Renal cortex interstitium (tissue), 11 donors: ENCODE results near the gene ERG28. TPM values are rescaled to one million over a fixed set of nuclear protein-coding genes. Genes with fewer than 3 reads are reported as not detected.
A peak's percentile ranks its signal among the peaks of the same experiment; 100 is the strongest.
"Not testable (repeated sequence)": the region's sequence is repeated elsewhere in the genome, so short reads cannot be mapped to it uniquely, and the experiment has no call there.

ENCODE experiments used
- DNase-seq, 11 donors: peaks; one replicate each; pipeline ENCODE4 v3.0.0-alpha.2; 2013; ENCODE audit warnings: low read depth in 9 of 11, low spot score in 4 of 11; ENCODE audit errors: extremely low read depth in 1 of 11
- polyA plus RNA-seq, 3 donors: library from polyadenylated mRNA; unstranded; fragments of 120-200 nt; gene quantifications; one replicate each; pipeline ENCODE4 v1.2.1, GENCODE V29; 2013; ENCODE audit not compliant: insufficient read length in 3 of 3

The ERG28 gene
- polyA plus RNA-seq, 3 donors, result 33.0 to 36.8 (median 35.3) TPM

GRCh38 chr14:75605916-75606315 lies 54.8 kb downstream of the ERG28 start:
- no peak for DNase-seq

- peak in 3 of 11 donors; percentile 21 to 32 (median 26) for DNase-seq
These were observed 55.5 kb downstream of the ERG28 start for GRCh38 chr14:75604979-75605851.

DNA sequence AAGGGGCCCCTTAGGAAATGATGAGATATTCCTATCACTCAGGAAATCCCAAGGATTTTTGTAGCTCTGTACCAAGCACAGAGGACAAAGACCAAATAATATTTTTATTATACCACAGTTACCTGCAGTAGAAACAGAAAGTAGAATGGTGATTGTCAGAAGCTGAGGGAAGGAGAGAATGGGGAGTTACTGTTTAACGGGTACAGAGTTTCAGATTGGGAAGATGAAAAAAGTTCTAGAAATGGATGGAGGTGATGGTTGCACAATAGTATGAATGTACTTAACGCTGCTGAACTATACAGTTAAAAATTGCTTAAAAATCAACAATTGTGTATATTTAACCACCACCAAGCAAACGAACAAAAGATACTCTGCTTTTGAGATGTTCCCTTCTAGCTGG lies 58.2 kb downstream of the ERG28 start:
- DNase-seq, result no peak

- DNase-seq, result not testable (repeated sequence)
These were observed 59.6 kb downstream of the ERG28 start for GRCh38 chr14:75601061-75601460.

GRCh38 chr14:75600100-75600499 lies 60.6 kb downstream of the ERG28 start:
- not testable (repeated sequence) for DNase-seq

Other genes starting within 250 kb of the ERG28 start
- 10 to 100 TPM; 18.3 to 28.0 (median 26.1) TPM for gene JDP2, start 232.9 kb downstream of the ERG28 start, polyA plus RNA-seq
- gene BATF, start 138.4 kb downstream of the ERG28 start, polyA plus RNA-seq, result under 1 TPM; 0.40 to 0.43 (median 0.42) TPM
- gene FLVCR2, start 82.3 kb downstream of the ERG28 start, polyA plus RNA-seq, result 1 to 10 TPM; 5.9 to 9.4 (median 7.5) TPM
- gene TTLL5, start 370 bp upstream of the ERG28 start, polyA plus RNA-seq, result 10 to 100 TPM; 29.4 to 36.6 (median 32.7) TPM